ENCODE results near the gene ID1.
"Not testable (repeated sequence)": the region's sequence is repeated elsewhere in the genome, so short reads cannot be mapped to it uniquely, and the experiment has no call there.

The ID1 gene

DNA sequence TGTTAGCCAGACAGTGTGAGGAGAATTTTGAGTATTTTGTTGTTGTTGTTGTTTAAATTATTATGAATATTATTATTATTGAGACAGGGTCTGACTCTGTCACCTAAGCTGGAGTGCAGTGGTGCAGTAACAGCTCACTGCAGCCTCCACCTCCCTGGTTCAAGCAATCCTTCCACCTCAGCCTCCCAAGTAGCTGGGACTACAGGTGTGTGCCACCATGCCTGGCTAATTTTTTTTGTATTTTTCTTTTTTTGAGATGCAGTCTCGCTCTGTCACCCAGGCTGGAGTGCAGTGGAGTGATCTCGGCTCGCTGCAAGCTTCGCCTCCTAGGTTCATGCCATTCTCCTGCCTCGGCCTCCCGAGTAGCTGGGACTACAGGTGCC is 18.0 kb downstream of the ID1 start:
- intact Hi-C loops (cut with DNase I); DNase-seq: not testable (repeated sequence)

DNA sequence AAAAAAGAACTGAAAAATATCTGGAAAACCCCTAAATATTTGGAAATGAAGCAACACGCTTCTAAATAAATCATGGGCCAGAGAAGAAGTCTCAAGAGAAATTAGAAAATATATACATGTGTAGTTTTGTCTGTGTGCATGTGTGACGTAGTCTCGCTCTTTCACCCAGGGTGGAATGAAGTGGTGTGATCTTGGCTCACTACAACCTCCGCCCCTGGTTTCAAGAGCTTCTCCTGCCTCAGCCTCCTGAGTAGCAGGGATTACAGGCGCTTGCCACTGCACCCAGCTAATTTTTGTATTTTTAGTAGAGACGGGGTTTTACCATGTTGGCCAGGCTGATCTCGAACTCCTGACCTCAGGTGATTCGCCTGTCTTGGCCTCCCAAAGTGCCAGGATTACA is 21.4 kb downstream of the ID1 start:
- intact Hi-C loops (cut with DNase I); DNase-seq: not testable (repeated sequence)

DNA sequence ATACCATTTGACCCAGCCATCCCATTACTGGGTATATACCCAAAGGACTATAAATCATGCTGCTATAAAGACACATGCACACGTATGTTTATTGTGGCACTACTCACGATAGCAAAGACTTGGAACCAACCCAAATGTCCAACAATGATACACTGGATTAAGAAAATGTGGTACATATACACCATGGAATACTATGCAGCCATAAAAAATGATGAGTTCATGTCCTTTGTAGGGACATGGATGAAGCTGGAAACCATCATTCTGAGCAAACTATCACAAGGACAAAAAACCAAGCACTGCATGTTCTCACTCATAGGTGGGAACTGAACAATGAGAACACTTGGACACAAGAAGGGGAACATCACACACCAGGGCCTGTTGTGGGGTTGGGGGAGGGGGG is 23.0 kb downstream of the ID1 start:
- DNase-seq; intact Hi-C loops (cut with DNase I): not testable (repeated sequence)

DNA sequence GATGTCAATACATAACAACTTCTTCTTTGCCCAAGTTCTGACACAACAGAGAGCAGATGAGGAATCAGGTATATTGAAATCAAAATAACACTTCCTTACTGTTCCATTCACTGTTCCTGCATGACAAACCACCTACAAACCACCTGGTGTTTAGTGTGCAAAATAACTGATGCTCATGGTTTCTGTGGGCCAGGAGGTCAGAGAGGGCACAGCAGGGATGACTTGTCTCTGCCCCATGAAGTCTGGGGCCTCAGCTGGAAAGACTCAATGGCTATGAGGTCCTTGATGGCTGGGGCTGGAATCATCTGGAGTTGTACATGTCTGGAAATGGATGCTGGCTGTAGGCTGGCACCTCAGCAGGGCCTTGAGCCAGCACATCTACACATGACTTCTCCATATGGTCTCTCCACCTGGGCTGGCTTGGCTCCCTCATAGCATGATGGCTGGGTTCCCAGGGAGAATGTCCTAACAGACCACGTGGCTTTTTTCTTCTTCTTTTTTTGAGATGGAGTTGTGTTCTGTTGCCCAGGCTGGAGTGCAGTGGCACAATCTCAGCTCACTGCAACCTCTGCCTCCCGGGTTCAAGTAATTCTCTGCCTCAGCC is 25.2 kb downstream of the ID1 start:
- intact Hi-C loops (cut with DNase I), result no loop called here
- no peak for DNase-seq

DNA sequence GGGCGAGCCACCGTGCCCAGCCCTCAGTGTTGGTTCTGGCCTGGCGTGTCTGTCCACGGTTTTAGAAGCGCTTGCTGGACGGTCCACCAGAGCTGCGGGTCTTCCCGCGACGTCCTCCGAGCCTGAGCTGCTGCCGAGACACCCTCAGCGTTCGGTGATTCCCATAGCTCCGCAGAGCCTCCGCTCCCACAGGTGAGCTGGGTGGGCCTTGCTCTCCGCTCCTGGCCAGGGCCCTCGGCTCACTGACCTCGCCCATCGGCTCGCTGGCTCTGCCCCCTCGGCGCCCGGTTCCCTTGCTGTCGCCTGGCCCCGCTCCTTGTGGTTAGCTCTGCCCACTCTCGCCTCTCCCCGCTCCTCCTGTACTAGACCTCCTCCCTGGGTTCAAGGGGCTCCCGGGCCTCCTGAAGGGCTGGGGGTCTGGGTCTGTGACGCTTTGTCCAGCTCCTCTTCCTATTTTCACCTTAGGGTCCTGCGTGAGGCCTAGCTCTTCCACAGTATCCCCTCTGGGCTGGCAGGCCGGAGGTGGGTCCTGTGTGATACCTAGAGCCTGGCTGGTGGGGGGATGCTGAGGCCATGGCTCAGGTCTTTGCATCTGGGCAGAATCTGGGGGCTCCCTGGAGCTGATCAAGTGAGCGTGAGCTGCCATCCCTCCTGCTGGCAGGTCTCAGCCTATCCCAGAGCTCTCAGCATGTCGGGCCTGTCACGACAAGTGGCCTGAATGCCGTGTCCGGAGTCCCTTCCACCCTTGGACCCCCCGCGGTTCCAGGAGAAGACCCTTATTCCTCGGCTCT is 27.7 kb downstream of the ID1 start:
- intact Hi-C loops (cut with DNase I), result no loop called here
- no peak for DNase-seq

DNA sequence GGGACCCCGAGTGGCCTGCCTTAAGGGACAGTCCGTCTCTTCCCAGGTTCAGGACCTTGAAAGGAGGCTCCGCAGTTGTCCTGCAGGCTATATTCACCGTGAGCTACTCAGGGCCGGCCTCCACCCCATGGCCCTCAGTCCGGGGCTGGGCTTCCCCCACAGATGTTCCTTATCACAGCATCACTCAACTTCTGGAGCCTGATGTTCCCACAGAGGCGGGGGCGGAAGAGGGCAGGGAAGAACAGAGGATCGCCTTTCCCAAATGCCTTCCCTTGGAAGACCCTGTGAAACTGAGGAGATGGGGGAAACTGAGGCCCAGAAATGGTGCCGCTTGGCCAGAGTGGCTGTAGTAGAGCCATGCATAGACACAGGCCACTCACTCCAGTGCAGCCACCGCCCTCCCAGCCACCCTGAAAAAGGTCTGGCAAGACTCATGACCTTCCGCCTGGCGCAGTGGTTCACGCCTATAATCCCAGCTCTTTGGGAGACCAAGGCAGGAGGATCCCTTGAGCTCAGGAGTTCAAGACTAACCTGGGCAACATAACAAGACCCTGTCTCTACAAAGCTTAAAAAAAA is 28.3 kb downstream of the ID1 start:
- intact Hi-C loops (cut with DNase I), result no loop called here
- no peak for DNase-seq

DNA sequence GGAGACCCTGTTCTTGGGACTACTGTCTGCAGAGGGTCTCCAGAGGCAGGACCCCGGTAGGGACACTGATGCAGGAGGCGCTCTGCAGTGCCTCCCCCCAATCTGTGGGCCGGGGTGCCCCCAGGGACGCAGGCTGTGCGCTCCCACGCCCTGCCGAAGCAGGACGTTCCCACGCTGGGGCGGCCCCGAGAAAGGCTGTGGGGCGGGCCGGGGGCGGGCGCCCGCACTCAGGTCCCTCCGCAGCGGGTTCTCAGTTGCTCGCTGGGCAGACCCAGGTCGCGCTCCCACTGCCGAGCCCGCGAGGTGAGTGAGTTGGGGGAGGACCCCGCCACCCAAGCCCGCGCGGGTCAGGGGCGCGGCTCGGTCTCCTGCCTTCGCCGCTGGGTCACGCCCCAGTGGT is 32.6 kb downstream of the ID1 start, which contains the start of gene COX4I2:
Gene COX4I2 (plus strand): TSS at position 253 of the 400 bp plus-strand sequence. CDS start 1,106 bp downstream, outside the sequence.
- DNase-seq, result peak in 1 of 42 donors; percentile 18

DNA sequence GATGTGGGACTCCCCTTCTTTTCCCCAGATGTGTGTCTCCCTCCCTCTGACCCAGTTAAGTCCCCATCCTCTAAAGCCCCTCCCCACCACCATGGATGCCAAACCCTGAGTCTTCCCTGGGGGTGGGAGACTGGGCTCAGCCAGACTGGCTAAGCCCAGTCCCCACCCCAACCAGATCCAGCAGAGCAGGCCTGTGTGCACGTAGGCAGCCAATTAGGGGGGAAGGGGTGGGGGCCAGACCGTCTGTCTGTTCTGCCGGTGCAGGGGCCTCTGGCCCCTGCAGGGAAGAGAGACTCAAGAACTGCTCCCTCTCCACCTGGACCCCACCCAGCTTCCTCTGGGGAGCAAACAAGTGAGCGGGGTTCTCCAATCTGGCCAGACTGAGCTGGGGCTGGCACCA is 33.2 kb downstream of the ID1 start:
- no peak for DNase-seq
- intact Hi-C loops (cut with DNase I), result no loop called here

More for the DNA sequence above, 32.6 kb downstream of the ID1 start, which contains the start of gene COX4I2:
- intact Hi-C loops (cut with DNase I), result no loop called here

DNA sequence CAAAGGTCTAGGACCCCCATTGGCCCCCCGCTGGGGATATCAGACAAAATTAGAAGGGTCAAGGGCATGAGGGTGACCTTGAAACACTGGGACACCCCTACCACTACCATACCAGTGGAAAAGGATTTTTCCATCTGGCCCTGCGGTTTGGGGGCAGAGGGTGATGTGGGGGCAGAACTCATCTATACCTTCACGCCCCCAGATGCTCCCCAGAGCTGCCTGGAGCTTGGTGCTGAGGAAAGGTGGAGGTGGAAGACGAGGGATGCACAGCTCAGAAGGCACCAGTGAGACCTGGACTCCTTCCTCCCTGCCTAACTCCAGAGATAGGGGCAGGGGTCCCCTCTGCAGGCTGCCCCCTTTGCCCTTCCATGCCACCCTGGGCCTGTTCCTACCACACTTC is 33.7 kb downstream of the ID1 start:
- intact Hi-C loops (cut with DNase I), result no loop called here

DNA sequence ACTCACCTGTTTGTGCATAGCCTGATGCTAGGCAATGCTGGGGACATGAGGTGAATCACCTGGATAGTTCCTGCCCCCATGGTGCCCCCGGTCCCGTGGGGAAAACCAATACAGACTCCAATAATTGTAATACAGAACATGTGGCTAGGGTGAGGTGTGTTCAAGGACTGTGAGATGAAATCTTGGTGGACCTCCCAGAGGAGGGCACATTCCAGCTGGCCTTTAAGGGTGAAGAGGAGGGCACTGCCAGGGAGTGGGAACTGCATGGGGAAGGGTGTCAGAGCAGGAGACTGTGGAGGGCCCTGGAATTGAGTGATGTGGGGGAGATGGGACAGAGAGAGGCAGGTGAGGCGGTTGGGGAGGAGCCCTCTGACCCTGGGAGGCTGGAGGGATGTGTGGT is 35.2 kb downstream of the ID1 start:
- intact Hi-C loops (cut with DNase I), result no loop called here
- no peak for DNase-seq

More for the DNA sequence above, 33.7 kb downstream of the ID1 start:
- DNase-seq, result peak in 9 of 42 donors; percentile 12 to 56 (median 28)

DNA sequence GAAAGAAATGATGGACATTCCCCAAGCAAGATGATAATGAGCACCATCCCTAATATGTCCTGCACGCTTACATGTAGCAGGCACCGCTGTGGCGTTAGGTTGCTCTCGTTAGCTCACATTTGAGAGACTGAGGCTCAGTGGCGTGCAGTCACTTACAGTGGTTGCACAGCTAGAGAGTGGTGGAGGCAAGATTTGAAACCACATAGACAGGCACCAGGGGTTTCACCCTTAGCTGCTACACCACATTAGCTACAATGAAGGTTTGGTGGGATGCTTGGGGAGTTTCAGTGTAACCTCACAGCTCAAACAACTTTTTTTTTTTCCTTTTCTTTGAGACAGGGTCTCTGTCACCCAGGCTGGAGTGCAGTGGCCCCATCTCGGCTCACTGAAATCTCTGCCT is 36.3 kb downstream of the ID1 start:
- intact Hi-C loops (cut with DNase I), result no loop called here
- DNase-seq, result no peak

DNA sequence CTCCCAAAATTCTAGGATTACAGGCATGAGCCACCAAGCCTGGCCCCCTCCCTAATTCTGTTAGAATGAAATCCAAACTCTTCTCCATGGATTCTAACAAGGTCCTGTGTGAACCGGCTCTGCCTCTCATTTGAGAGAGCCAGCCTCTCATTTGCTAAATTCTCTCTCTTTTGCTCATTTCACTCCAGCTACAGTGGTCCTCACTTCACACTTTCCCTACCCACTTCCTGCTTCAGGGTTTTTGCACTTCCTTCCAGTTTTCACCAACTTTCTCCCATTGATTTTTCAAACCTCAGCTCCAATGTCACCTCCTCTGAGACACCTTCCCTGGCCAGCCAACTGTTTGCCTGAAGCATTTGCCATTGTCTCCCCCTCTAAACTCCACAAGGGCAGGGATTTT is 37.7 kb downstream of the ID1 start:
- DNase-seq, result no peak
- intact Hi-C loops (cut with DNase I), result no loop called here

DNA sequence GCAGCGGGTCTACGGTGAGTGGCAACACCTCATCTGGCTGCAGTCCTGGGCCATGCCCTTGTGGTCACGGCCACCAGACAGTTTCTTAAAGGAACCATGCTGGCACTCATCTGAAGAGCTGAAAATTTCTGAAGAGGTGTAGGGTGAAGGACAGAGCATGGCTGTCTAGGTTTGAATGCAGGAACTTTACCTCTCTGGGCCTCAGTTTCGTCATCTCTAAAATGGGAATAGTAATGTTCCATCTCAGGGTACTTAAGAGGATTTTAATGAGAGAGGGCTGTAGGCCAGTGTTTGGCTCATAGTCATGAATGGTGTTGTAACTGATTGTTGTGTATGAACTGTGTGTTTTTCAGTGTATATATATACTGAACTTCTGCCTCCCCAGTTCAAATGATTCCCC is 38.4 kb downstream of the ID1 start:
- intact Hi-C loops (cut with DNase I), result no loop called here
- DNase-seq, result no peak

DNA sequence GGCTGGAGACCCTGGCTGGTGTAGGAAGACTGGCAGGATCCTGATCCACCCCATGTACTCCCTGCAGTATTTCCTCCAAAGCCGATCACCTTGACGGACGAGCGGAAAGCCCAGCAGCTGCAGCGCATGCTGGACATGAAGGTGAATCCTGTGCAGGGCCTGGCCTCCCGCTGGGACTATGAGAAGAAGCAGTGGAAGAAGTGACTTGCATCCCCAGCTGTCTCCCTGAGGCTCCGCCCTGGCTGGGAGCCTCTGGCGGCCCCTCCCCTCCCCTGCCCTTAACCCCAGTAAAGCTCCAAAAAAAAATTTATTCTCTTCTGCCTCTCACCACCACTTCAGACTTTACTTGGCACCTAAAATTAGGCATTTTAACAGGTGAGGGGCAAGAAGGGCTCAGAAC is 39.6 kb downstream of the ID1 start:
- intact Hi-C loops (cut with DNase I), result no loop called here
- DNase-seq, result no peak

DNA sequence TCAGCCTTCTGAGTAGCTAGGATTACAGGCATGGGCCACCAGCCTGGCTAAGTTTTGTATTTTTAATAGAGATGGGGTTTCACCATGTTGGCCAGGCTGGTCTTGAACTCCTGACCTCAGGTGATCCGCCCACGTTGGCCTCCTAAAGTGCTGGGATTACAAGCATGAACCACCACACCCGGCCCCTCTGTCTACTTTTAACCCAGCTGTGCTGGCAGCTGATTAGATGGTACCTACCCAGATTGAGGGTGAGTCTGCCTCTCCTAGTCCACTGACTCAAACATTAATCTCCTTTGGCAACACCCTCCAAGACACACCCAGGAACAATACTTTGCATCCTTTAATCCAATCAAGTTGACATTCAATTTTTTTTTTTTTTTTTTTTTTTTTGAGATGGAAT is 43.0 kb downstream of the ID1 start:
- intact Hi-C loops (cut with DNase I); DNase-seq: not testable (repeated sequence)

DNA sequence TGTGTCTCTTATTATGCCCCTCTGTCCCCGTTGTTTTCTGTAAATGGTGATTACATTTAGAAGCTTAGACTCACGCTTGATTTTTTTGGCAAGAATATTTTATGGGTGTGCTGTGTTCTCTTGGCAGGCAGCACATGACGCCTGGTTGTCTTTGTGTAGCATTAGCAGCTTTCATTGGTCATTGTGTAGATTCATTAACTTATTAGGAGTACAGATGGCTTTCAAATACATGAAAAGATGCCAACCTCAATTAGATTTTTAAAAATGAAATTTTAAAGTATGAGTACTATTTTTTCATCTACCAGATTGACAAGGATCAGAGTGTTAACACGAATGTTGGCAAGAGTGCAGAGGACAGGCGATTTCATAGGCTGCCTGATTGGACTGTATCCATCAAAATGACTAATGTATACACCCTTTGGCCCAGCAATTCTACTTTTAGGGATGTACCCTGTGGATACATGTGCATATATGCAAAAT is 47.9 kb downstream of the ID1 start:
- intact Hi-C loops (cut with DNase I), result no loop called here
- DNase-seq, result no peak

DNA sequence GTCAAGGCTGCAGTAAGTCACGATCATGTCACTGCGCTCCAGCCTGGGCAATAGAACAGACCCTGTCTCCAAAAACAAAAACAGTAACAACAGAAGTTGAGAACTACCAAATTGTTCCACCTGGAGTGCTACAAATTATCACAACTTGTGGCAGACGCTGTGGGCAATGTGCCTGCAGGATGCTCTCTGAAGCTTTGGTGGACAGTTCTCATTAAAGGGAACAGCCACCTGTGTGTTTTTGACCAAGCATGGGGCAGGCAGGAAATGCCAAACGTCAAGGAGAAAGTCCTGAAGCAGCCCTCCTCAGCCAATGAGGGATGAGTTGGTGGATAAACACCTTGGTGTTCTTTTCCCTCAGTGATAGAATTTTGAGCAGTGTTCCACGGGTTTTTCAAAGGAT is 48.5 kb downstream of the ID1 start:
- DNase-seq, result no peak
- intact Hi-C loops (cut with DNase I), result no loop called here

DNA sequence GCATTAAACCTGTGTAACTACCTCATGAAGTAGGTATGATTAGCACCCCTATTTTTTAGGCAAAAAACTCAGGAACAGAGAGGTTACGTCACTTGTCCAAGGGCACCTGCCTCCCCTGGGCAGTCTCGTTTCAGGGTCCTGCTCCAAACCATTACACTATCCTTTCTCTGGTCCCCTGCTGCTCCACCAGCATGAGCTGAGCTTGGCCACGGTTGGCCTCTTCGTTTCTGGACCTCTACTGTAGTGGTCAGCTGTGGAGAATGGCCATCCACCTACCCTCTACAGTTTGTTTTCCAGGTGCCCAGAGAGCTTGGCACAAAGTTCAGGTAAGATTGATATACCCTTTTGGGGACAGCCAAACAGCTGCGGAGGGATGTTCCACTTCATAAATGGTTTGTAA is 49.4 kb downstream of the ID1 start:
- no peak for DNase-seq

More for the DNA sequence above, 49.4 kb downstream of the ID1 start:
- intact Hi-C loops (cut with DNase I), result no loop called here
